Nephron (organoid): ENCODE results near the gene NLRC4.

ENCODE experiments used
- H3K27ac Mint-ChIP-seq, 3 experiments: 2 replicates each; pipeline ENCODE4 v1.8.0; 2020; ENCODE audit warnings: mixed read lengths in 3 of 3, mild to moderate bottlenecking in 2 of 3, moderate library complexity in 1 of 3
- H3K27me3 Mint-ChIP-seq: 2 replicates; pipeline ENCODE4 v1.8.0; 2021; ENCODE audit warnings: low read depth, mild to moderate bottlenecking, moderate library complexity, mixed read lengths
- H3K36me3 Mint-ChIP-seq: 2 replicates; pipeline ENCODE4 v1.8.0; 2020; ENCODE audit warnings: low read depth, mixed read lengths
- H3K4me1 Mint-ChIP-seq: 2 replicates; pipeline ENCODE4 v1.8.0; 2020; ENCODE audit warnings: mixed read lengths
- H3K4me3 Mint-ChIP-seq, 3 experiments: 2 replicates each; pipeline ENCODE4 v1.8.0; 2020; ENCODE audit warnings: mild to moderate bottlenecking in 3 of 3, mixed read lengths in 3 of 3, moderate library complexity in 2 of 3
- H3K9me3 Mint-ChIP-seq: 2 replicates; pipeline ENCODE4 v1.8.0; 2020; ENCODE audit warnings: mixed read lengths
- CTCF ChIP-seq, 3 experiments: fragments of 200-600 bp; sonication (generic); IDR thresholded peaks; one replicate each; pipeline ENCODE4 v1.5.0; 2021; ENCODE audit warnings: antibody characterized with exemption in 3 of 3; ENCODE audit not compliant: unreplicated experiment in 3 of 3

The NLRC4 gene

GRCh38 chr2:32237488-32237887 lies 27.2 kb downstream of the NLRC4 start:
- no peak overlapping the region for H3K27ac Mint-ChIP-seq
- H3K4me1 Mint-ChIP-seq, result peaks cover 11% of the 10 kb centered on the region

GRCh38 chr2:32235315-32235714 lies 29.4 kb downstream of the NLRC4 start:
- Mint-ChIP-seq H3K27ac (peak overlapping the region in 1 of 3 experiments; percentile 73), H3K9me3 (peaks cover 2% of the 10 kb centered on the region), H3K4me1 (peaks cover 14% of the 10 kb centered on the region), H3K36me3 (peaks cover 17% of the 10 kb centered on the region), H3K4me3 (no peak overlapping the region), H3K27me3 (no peaks in the 10 kb centered on the region)
- TF ChIP-seq CTCF (IDR thresholded peaks at IDR 0.05; ENCODE audit: unreplicated experiment in 3 of 3), result no peak

More at GRCh38 chr2:32237488-32237887, 27.2 kb downstream of the NLRC4 start:
- no peak overlapping the region for H3K4me3 Mint-ChIP-seq
- peaks cover 17% of the 10 kb centered on the region for H3K36me3 Mint-ChIP-seq
- H3K9me3 Mint-ChIP-seq, result peaks cover 2% of the 10 kb centered on the region
- no peaks in the 10 kb centered on the region for H3K27me3 Mint-ChIP-seq
- TF ChIP-seq CTCF (IDR thresholded peaks at IDR 0.05; ENCODE audit: unreplicated experiment in 3 of 3), result no peak

GRCh38 chr2:32231959-32232358 lies 32.7 kb downstream of the NLRC4 start:
- Mint-ChIP-seq H3K4me3 (no peak overlapping the region), H3K9me3 (peaks cover 2% of the 10 kb centered on the region), H3K27me3 (no peaks in the 10 kb centered on the region), H3K36me3 (peaks cover 19% of the 10 kb centered on the region), H3K27ac (no peak overlapping the region), H3K4me1 (peaks cover 34% of the 10 kb centered on the region)
- TF ChIP-seq CTCF (IDR thresholded peaks at IDR 0.05; ENCODE audit: unreplicated experiment in 3 of 3), result no peak

- peak overlapping the region in 2 of 3 experiments; percentile 1 to 16 for H3K27ac Mint-ChIP-seq
- no peak for TF ChIP-seq CTCF (IDR thresholded peaks at IDR 0.05; ENCODE audit: unreplicated experiment in 3 of 3)
- peaks cover 34% of the 10 kb centered on the region for H3K4me1 Mint-ChIP-seq
- H3K4me3 Mint-ChIP-seq, result no peak overlapping the region
- H3K27me3 Mint-ChIP-seq, result no peaks in the 10 kb centered on the region
- H3K36me3 Mint-ChIP-seq, result peaks cover 15% of the 10 kb centered on the region
- no peaks in the 10 kb centered on the region for H3K9me3 Mint-ChIP-seq
Observed at GRCh38 chr2:32229635-32230034, 35.1 kb downstream of the NLRC4 start.

- Mint-ChIP-seq H3K27ac (no peak overlapping the region), H3K9me3 (no peaks in the 10 kb centered on the region), H3K4me1 (peaks cover 27% of the 10 kb centered on the region), H3K27me3 (no peaks in the 10 kb centered on the region), H3K36me3 (peaks cover 22% of the 10 kb centered on the region), H3K4me3 (no peak overlapping the region)
- no peak for TF ChIP-seq CTCF (IDR thresholded peaks at IDR 0.05; ENCODE audit: unreplicated experiment in 3 of 3)
Observed at GRCh38 chr2:32228181-32228580, 36.5 kb downstream of the NLRC4 start.

DNA sequence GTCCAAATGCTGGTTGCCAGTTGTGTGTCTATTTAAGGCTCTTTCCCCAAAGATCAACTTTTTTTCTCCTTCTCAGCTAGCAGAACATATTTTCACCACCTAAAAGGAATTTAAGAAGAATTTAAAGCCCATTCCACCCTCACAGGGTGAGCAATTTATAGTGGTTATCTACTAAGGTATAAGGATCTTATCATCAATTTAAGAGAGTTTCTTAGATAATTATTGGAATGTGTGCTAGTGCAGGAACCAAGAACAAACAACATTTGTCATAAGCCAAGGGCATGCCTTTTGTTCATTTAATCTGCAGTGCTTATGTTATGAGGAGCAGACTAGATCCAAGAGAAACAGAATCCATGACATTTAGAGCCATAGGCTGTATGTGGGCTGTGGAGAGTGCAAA lies 37.2 kb downstream of the NLRC4 start:
- H3K27me3 Mint-ChIP-seq, result no peaks in the 10 kb centered on the region
- H3K4me3 Mint-ChIP-seq, result no peak overlapping the region
- peaks cover 28% of the 10 kb centered on the region for H3K36me3 Mint-ChIP-seq
- no peaks in the 10 kb centered on the region for H3K9me3 Mint-ChIP-seq
- H3K27ac Mint-ChIP-seq, result peak overlapping the region in 1 of 3 experiments; percentile 20
- no peak for TF ChIP-seq CTCF (IDR thresholded peaks at IDR 0.05; ENCODE audit: unreplicated experiment in 3 of 3)
- H3K4me1 Mint-ChIP-seq, result peaks cover 24% of the 10 kb centered on the region
